CD4-positive, alpha-beta T cell treated with Interleukin-4 for 4 hours (primary cell): ENCODE results near the gene SDK1.

Experiments
- DNase-seq: peaks from one replicate; pipeline ENCODE4 v3.0.0-alpha.2; 2020

The SDK1 gene

DNA sequence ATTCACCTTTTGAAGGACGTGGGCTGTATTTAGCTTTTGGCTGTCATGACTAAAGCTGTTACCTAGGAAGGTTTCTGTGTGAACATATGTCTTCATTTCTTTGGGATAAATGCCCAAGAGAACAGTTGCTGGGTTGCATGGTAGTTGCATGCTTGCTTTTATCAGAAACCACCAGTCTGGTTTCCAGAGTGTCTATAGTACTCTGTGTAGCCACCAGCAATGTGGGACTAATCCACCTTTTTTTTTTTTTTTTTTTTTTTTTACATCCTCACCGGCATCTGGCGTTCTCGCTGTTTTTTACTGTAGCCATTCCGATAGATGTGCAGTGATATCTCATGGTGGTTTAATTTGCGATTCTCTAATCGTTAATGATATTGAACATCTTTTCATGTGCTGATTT is 297.8 kb downstream of the SDK1 start:
- DNase-seq: no peak

- no peak for DNase-seq
These were observed 304.2 kb downstream of the SDK1 start for GRCh38 chr7:3605222-3605621.

- no peak for DNase-seq
These were observed 305.4 kb downstream of the SDK1 start for GRCh38 chr7:3606436-3606835.

DNA sequence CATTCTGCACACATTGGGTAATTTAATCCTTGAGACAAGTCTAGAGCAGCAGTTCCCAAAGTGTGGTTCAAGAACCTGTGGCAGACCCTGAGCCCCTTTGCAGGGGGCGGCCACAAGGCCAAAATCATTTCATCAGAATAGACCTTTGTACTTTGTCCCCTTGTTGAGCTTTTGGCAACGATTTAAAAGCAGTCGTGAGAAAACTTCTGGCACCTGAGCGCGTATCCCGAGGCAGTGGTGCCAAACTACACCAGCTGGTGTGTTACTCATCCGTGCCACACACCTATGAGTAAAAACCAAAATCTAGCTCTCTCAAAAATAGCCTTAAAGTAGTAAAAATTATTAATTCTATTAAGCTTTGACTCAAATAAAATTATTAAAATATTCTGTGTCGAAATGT is 306.8 kb downstream of the SDK1 start:
- no peak for DNase-seq

GRCh38 chr7:3616306-3616705 is 315.3 kb downstream of the SDK1 start:
- DNase-seq: no peak

GRCh38 chr7:3630081-3630480 is 329.0 kb downstream of the SDK1 start:
- no peak for DNase-seq

- no peak for DNase-seq
These were observed 333.3 kb downstream of the SDK1 start for GRCh38 chr7:3634396-3634795.

DNA sequence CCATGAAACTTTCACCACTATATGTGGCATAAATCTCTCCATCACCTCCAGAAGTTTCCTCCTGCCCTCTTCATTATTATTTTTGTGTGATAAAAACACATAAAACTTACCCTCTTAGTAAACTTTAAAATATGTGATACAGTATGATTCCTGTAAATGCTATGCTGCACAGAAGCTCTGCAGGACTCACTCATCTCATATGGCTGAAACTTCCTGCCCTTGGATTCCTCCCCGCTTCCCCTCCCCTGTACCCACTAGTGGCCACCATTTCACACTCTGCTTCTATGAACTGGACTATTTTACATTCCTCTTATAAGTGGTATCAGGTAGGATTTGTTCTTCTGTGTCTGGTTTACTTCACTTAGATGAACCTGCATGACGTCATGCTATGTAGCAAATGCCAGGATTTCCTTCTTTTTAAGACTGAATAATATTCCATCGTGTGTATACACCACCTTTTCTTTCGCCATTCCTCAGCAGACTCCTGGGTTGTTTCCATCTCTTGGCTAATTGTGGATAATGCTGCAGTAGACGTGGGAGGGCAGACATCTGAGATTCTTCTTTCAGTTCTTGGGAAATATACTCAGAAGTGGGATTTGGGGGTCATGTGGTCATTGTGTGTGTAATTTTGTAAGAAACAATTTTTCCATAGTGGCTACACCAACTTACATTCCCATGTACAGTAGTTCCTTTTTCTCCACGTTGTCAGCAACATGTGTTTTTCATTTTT is 335.2 kb downstream of the SDK1 start:
- no peak for DNase-seq

GRCh38 chr7:3639253-3639652 is 338.2 kb downstream of the SDK1 start:
- no peak for DNase-seq

DNA sequence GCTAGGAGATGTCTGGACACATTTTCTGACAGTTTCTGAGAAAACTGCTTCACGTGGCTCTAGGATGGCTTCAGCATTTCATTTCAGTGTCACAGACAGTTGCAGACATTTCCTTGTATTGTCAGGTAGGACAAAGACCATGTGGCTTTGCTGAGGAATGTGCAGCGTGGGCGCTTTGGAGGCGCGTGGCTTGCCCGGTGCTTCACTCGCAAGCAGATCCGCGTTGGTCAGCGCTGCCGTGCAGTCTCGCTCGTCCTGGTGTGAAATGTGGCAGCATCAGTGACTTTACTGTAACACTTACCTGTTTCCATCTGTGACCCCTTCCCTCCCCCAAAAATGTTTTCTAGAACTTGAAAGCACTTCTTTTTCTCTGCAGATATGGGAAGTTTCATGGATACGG is 340.5 kb downstream of the SDK1 start:
- no peak for DNase-seq

DNA sequence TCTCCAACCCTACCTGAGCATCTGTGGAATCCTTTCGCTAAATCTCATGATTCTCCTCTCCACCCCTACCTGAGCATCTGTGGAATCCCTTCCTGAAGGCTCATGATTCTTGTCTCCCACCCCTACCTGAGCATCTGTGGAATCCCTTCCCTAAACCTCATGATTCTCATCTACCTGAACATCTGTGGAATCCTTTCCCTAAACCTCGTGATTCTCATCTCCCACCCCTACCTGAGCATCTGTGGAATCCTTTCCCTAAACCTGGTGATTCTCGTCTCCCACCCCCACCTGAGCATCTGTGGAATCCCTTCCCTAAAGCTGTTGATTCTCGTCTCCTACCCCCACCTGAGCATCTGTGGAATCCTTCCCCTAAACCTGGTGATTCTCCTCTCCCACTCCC is 342.0 kb downstream of the SDK1 start:
- DNase-seq: no peak

GRCh38 chr7:3648276-3648675 is 347.2 kb downstream of the SDK1 start:
- DNase-seq: no peak

DNA sequence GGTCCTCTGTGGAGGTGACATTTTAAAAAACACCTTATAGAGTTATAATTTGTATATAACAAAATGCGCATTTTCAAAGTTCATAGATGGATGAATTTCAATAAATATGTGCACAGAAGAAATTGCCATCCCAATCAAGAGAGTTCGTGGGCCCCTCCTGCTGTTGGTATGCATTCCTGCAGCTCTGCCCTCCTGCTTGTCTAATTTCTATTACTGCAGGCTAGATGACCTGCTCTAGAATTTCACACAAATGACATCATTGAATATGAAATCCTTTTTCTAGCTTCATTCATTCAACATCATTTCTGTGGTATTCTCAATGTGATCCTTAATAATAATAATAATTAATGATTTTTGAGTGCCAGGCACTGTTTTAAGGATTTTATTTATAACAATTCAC is 348.2 kb downstream of the SDK1 start:
- no peak for DNase-seq

DNA sequence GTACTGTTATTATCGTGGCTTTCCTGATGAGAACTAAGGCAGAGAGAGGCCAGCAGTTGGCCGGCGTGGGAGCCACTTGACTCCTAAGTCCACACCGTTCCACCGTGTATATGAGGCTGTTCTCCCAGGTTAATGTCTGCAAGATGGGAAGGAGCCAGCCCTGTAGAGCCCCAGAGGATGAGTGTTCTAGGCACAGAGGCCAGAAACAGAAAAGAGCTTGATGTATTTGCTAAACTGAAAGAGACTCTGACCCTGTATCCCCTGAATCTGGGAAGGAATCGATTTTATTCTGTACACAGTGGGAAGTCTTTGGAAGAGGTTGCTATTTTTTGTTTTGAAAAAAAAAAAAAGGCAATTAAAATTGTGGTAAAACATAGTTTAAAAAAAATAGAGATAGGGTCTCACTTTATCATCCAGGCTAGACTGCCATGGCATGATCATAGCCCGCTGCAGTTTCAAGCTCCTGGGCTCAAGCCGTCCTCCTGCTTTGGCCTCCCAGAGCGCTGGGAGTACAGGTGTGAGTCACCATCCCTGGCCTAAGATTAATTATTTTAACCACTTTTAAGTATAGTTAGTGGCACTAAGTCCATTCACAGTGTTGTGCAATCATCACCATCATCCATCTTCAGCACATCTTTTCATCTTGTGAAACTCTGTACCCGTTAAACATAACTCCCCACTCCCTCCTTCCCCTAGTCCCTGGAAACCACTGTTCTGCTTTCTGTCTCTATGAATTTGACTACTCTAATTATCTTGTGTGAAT is 348.8 kb downstream of the SDK1 start:
- DNase-seq: no peak

- DNase-seq: no peak
These were observed 349.8 kb downstream of the SDK1 start for GRCh38 chr7:3650844-3651243.

DNA sequence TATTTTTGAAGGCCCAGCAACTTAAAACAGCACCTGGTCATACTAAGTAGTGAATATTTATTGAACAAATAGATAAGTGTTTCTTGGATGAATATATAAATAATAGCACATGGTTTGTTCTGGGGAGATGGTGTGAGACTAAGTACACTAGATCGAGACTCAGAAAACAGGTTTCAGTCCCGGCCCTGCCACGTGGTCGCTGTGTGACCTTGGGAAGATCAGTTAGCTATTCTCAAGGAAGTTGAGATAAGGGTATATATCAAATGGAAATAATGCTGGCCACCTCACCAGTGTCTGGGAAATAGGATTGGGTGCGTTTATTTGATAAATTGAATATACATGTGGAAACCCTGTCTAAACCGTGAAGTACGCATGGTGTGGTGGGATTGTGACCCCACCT is 354.6 kb downstream of the SDK1 start:
- DNase-seq: no peak

DNA sequence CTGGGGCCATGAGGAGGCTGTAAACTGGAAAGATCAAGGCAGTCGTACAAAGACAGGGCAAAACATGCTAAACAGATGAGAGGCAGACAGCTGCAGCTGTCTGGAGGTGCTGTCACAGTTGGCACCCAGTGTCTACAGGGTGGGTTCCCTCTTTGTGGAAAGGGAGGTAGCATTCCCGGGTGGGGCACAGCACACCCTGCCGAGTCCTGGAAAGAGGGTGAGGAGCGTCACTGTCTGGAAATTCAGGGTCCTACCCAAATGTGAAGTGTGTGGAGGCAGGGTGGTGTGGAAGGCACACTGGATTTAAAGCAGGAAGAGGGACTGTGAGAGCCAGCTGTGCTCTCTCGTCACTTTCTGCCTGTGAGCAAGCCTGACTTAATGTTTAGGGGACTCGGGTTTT is 356.2 kb downstream of the SDK1 start:
- no peak for DNase-seq

GRCh38 chr7:3668743-3669142 is 367.7 kb downstream of the SDK1 start:
- no peak for DNase-seq

- DNase-seq: no peak
These were observed 369.8 kb downstream of the SDK1 start for GRCh38 chr7:3670898-3671297.

GRCh38 chr7:3673524-3673923 is 372.5 kb downstream of the SDK1 start:
- DNase-seq: peak; percentile 21

GRCh38 chr7:3678314-3678810 is 377.3 kb downstream of the SDK1 start:
- DNase-seq: no peak

DNA sequence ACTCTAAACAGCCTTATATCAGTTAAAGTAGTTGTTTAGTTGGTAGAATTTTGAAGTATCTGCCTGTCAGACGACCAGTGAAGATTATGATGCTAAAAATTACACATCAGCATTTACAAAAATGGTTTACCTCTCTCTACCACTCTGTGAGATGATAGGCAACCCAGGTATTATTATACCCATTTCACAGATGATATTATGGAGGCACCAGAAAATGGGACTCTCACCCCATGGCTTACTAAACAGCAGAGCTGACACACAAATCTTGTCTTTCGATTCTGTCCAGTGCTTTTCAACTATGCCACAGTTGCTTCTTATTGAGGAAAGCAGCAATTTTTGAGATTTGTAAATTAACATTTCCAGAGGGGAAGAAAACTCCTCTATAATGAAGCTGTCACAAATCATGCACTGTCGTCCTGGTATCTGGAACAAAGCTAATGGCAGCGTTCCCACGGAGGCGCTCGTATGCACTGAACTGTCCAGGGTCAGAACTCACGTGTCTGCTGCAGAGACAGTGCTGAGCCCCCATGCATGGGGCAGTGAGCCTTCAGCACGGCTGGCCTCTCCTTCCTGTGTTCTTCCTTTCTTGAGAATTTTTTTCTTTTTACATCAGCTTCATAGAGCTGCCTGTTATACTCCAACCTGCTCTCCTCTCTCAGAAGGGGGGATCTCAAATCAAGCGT is 381.1 kb downstream of the SDK1 start:
- no peak for DNase-seq

DNA sequence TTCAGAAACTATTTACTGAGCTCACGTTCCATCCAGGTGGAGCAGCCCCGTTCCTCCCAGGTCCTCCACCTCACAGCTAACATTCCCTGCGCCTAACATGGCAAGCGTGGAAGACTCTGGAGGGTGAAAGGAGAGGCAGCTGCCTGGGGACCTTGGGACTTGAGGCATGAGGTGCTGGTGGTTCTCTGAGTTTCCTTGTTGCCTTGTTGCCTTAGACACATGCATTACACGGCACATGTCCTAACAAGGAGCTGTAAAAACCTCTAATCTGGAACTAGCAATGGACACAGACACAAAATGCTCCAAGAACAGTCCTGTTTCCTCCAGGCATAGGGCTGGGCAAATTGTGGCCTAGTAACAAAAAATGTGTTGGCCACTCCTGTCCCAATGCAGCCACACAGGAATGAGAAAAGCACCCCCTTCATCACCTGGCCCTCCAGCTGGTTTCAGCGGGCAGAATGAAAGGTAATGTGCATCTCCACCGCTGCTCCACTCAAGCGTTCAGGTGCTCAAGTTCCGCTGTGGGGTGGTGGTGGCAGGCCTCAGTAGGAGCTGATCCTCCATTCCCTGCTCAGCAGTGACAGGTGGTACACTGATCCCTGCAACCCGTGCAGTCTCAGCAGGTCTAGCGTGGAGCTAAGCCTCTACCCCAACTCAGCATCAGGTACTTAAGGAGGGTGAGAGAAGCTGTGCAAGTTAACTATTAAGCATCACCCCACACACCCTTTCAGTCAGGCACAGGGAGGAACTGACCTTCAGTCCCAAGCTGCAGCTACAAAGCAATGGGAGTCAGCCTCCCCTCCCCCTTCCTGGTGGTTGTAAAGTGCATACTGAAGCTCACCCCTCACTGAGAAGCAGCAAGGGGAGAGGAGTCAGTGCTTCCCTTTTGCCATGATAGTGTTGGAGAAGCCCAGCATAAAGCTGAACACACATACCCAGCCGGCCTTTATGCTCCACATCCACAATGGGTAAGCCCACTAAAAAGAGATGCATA is 382.8 kb downstream of the SDK1 start:
- DNase-seq: no peak
